ENCODE data around the gene MBLAC1.

GRCh38 chr7:100118388-100119071 is 8.2 kb upstream of the MBLAC1 start:
- TF ChIP-seq, protein P1, sequence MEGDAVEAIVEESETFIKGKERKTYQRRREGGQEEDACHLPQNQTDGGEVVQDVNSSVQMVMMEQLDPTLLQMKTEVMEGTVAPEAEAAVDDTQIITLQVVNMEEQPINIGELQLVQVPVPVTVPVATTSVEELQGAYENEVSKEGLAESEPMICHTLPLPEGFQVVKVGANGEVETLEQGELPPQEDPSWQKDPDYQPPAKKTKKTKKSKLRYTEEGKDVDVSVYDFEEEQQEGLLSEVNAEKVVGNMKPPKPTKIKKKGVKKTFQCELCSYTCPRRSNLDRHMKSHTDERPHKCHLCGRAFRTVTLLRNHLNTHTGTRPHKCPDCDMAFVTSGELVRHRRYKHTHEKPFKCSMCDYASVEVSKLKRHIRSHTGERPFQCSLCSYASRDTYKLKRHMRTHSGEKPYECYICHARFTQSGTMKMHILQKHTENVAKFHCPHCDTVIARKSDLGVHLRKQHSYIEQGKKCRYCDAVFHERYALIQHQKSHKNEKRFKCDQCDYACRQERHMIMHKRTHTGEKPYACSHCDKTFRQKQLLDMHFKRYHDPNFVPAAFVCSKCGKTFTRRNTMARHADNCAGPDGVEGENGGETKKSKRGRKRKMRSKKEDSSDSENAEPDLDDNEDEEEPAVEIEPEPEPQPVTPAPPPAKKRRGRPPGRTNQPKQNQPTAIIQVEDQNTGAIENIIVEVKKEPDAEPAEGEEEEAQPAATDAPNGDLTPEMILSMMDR (IDR thresholded peaks at IDR 0.05): no peak
- TF ChIP-seq POLR2A (IDR thresholded peaks at IDR 0.05): no peak
